ENCODE measurements around the gene CABP7.

GRCh38 chr22:29722587-29722986 lies 2.8 kb downstream of the CABP7 start:
- TF ChIP-seq CTCF (IDR thresholded peaks at IDR 0.05) (no peak), POLR2A (IDR thresholded peaks at IDR 0.05) (no peak)
